Gastrocnemius medialis (tissue), 4 donors: ENCODE results near the gene OR8S1. TPM values are rescaled to one million over a fixed set of nuclear protein-coding genes. Genes with fewer than 3 reads are reported as not detected.
"Not testable (repeated sequence)": the region's sequence is repeated elsewhere in the genome, so short reads cannot be mapped to it uniquely, and the experiment has no call there.

Experiments used
- ATAC-seq, 2 donors: fragments of 150-250 bp; one replicate each; pipeline ENCODE4 v1.9.1; 2016
- DNase-seq, 2 donors: peaks; one replicate each; pipeline ENCODE4 v3.0.0-alpha.2; 2019
- H3K27ac ChIP-seq, 4 donors: fragments of 200-600 bp; sonication (generic); 1 replicate in 1 of 4; 2 replicates in 3 of 4; pipeline ENCODE4 v1.5.1; 2016 to 2018; ENCODE audit warnings: mild to moderate bottlenecking in 2 of 4, moderate library complexity in 1 of 4
- H3K27me3 ChIP-seq, 3 donors: fragments of 200-600 bp; sonication (generic) in 2 of 3; 1 replicate in 1 of 3; 2 replicates in 2 of 3; pipeline versions ENCODE4 v1.5.1 to v1.6.0; 2016 to 2019; ENCODE audit warnings: mild to moderate bottlenecking in 1 of 3, moderate library complexity in 1 of 3
- H3K36me3 ChIP-seq, 2 donors: fragments of 200-600 bp; sonication (generic) in 1 of 2; one replicate each; pipeline ENCODE4 v1.5.1; 2017 to 2018
- H3K4me1 ChIP-seq, 2 donors: fragments of 200-600 bp; sonication (generic) in 1 of 2; one replicate each; pipeline ENCODE4 v1.5.1; 2016 to 2017; ENCODE audit warnings: mild to moderate bottlenecking in 2 of 2
- H3K4me3 ChIP-seq, 4 donors: fragments of 200-600 bp; sonication (generic) in 3 of 4; 1 replicate in 1 of 4; 2 replicates in 3 of 4; pipeline ENCODE4 v1.5.1; 2016 to 2019; ENCODE audit warnings: mild to moderate bottlenecking in 2 of 4
- H3K9me3 ChIP-seq, 3 donors: fragments of 200-600 bp; sonication (generic) in 2 of 3; 1 replicate in 1 of 3; 2 replicates in 2 of 3; pipeline ENCODE4 v1.5.1; 2016 to 2019
- POLR2A ChIP-seq, 2 donors: fragments of 450-650 bp; IDR thresholded peaks; one replicate each; pipeline ENCODE4 v1.6.1; 2017; ENCODE audit warnings: antibody characterized with exemption in 2 of 2, mild to moderate bottlenecking in 2 of 2, moderate library complexity in 2 of 2
- in situ Hi-C, 4 donors: fragments of 200-750 bp; cut with MboI; loops; one replicate each; pipeline versions ENCODE4 v1.15.0 to v1.8.0; 2017; ENCODE audit warnings: low sequenced_read_pairs in 4 of 4
- intact Hi-C: fragments of 100-400 bp; cut with DNase I; formaldehyde crosslinking; loops from one replicate; pipeline ENCODE4 v1.15.1; 2023; ENCODE audit warnings: low total_unique reads
- total RNA-seq, 4 donors: library from RNA; depleted of rRNA; stranded (reverse); fragments of >200 nt; gene quantifications; one replicate each; pipeline versions ENCODE4 v1.1.0 to v1.2.3, GENCODE V29; 2016
- TF ChIP-seq, protein P1 (sequence below), 5 experiments: fragments of 450-650 bp in 3 of 5; fragments of 200-600 bp in 2 of 5; sonication (generic) in 2 of 5; IDR thresholded peaks in 4 of 5; conservative IDR thresholded peaks in 1 of 5; 1 replicate in 4 of 5; 2 replicates in 1 of 5; pipeline ENCODE4 v1.5.1; 2016 to 2019; ENCODE audit warnings: antibody characterized with exemption in 5 of 5, mild to moderate bottlenecking in 3 of 5, moderate library complexity in 3 of 5

The OR8S1 gene
- total RNA-seq, 4 donors from 2014 or later = not detected

GRCh38 chr12:48536602-48537001 lies 11.2 kb downstream of the OR8S1 start:
- H3K27me3 ChIP-seq = no peaks in the 10 kb centered on the region
- no peak overlapping the region for H3K4me3 ChIP-seq
- in situ Hi-C loops = loop anchor here in 1 of 4 donors (25.0 kb wide), 1 partner anchor 251 kb away; the partner anchor contains the start of gene ADCY6
- no peak for ATAC-seq
- H3K9me3 ChIP-seq = no peaks in the 10 kb centered on the region
- no peak for DNase-seq
- TF ChIP-seq, protein P1, sequence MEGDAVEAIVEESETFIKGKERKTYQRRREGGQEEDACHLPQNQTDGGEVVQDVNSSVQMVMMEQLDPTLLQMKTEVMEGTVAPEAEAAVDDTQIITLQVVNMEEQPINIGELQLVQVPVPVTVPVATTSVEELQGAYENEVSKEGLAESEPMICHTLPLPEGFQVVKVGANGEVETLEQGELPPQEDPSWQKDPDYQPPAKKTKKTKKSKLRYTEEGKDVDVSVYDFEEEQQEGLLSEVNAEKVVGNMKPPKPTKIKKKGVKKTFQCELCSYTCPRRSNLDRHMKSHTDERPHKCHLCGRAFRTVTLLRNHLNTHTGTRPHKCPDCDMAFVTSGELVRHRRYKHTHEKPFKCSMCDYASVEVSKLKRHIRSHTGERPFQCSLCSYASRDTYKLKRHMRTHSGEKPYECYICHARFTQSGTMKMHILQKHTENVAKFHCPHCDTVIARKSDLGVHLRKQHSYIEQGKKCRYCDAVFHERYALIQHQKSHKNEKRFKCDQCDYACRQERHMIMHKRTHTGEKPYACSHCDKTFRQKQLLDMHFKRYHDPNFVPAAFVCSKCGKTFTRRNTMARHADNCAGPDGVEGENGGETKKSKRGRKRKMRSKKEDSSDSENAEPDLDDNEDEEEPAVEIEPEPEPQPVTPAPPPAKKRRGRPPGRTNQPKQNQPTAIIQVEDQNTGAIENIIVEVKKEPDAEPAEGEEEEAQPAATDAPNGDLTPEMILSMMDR (IDR thresholded peaks at IDR 0.05 in 4 of 5, conservative IDR thresholded peaks at IDR 0.05 in 1 of 5) = no peak
- no peak for TF ChIP-seq POLR2A (IDR thresholded peaks at IDR 0.05)
- H3K4me1 ChIP-seq = no peaks in the 10 kb centered on the region
- no peak overlapping the region for H3K27ac ChIP-seq
- intact Hi-C loops = no loop called here
- no peaks in the 10 kb centered on the region for H3K36me3 ChIP-seq

DNA sequence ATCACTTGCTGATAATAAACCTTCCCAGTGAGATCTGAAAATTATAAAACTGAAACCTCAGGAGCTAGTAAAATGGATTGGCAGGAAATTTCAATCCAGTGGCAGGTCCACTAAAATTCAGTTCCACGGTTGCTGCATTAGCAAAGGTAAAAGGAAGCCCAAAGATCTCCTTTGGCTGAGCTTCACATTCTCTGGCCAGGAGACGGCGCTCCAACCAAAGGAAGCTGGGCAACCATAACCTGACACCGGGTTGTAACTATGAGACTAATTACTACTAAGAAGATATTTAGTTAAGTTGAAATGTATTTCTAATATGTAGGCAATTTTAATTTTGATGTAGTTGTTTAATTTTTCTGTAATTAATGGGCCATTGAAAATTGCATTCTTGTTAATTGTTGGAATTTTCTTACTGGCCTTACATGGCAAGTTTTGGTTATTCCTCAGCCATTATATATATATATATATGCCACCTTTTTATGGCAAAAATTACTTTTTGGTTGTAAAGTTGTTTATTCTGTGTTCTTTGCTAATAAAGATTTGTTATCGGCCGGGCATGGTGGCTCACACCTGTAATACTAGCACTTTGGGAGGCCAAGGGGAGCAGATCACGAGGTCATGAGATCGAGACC lies 17.0 kb downstream of the OR8S1 start:
- ATAC-seq = no peak
- H3K27me3 ChIP-seq = no peaks in the 10 kb centered on the region
- H3K9me3 ChIP-seq = no peaks in the 10 kb centered on the region
- no peak overlapping the region for H3K4me3 ChIP-seq
- no peaks in the 10 kb centered on the region for H3K4me1 ChIP-seq
- TF ChIP-seq, protein P1 (IDR thresholded peaks at IDR 0.05 in 4 of 5, conservative IDR thresholded peaks at IDR 0.05 in 1 of 5) = peak in 2 of 5 experiments; percentile 31 to 40
- no peak for TF ChIP-seq POLR2A (IDR thresholded peaks at IDR 0.05)
- H3K27ac ChIP-seq = no peak overlapping the region
- in situ Hi-C loops = loop anchor here in 1 of 4 donors (25.0 kb wide), 1 partner anchor 245 kb away; the partner anchor contains the start of gene ADCY6
- no peaks in the 10 kb centered on the region for H3K36me3 ChIP-seq
- intact Hi-C loops = loop anchor here (5.0 kb wide), 1 partner anchor 255 kb away; no protein-coding TSS in a partner anchor
- no peak for DNase-seq

DNA sequence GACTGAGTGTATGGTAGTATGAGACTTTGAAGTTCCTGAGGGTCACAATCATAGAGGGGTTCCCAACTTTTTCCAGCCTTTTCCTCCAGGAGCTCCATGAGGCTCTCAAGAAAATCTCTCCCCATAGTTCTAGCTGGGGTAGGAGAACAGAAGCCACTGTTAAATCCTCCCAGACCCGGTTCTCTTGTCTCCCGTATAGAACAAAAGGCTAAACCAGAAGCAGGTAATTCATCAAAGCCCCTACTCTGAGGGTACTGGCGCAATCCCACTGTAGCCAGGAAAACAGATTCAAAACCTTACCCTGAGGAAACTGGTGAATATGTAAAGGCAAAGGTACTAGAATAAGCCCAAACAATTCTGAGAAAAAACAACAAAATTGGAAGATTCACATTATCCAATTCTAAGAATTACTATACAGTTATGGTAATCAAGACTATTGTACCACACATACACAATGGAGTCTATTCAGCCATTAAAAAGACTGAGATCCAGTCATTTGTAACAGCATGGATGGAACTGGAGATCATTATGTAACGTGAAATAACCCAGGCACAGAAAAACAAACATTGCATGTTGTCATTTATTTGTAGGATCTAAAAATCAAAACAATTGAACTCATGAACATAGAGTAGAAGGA lies 20.5 kb downstream of the OR8S1 start:
- DNase-seq (no peak), ATAC-seq (no peak)
- no peaks in the 10 kb centered on the region for H3K9me3 ChIP-seq
- H3K4me1 ChIP-seq = no peaks in the 10 kb centered on the region
- intact Hi-C loops = no loop called here
- no peak overlapping the region for H3K4me3 ChIP-seq
- no peaks in the 10 kb centered on the region for H3K36me3 ChIP-seq
- H3K27ac ChIP-seq = no peak overlapping the region
- TF ChIP-seq POLR2A (IDR thresholded peaks at IDR 0.05) = no peak
- TF ChIP-seq, protein P1 (IDR thresholded peaks at IDR 0.05 in 4 of 5, conservative IDR thresholded peaks at IDR 0.05 in 1 of 5) = no peak
- H3K27me3 ChIP-seq = no peaks in the 10 kb centered on the region
- in situ Hi-C loops = loop anchor here in 1 of 4 donors (25.0 kb wide), 1 partner anchor 241 kb away; the partner anchor contains the start of gene ADCY6

GRCh38 chr12:48547012-48547411 lies 21.6 kb downstream of the OR8S1 start:
- DNase-seq, H3K27ac ChIP-seq, H3K27me3 ChIP-seq, H3K4me3 ChIP-seq, H3K4me1 ChIP-seq, ATAC-seq, H3K9me3 ChIP-seq, intact Hi-C loops, H3K36me3 ChIP-seq: not testable (repeated sequence)
- in situ Hi-C loops = loop anchor here in 1 of 4 donors (25.0 kb wide), 1 partner anchor 240 kb away; the partner anchor contains the start of gene ADCY6

DNA sequence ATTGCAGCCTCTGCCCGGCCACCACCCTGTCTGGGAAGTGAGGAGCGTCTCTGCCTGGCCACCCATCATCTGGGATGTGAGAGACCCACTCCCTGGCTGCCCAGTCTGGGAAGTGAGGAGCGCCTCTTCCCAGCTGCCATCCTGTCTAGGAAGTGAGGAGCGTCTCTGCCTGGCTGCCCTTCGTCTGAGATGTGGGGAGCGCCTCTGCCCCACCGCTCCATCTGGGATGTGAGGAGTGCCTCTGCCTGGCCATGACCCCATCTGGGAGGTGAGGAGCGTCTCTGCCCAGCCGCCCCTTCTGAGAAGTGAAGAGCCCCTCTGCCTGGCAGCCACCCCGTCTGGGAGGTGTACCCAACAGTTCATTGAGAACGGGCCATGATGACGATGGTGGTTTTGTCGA lies 26.2 kb downstream of the OR8S1 start:
- H3K27me3 ChIP-seq, H3K4me1 ChIP-seq, in situ Hi-C loops, DNase-seq, intact Hi-C loops, H3K27ac ChIP-seq, ATAC-seq, H3K36me3 ChIP-seq, H3K4me3 ChIP-seq, H3K9me3 ChIP-seq: not testable (repeated sequence)

DNA sequence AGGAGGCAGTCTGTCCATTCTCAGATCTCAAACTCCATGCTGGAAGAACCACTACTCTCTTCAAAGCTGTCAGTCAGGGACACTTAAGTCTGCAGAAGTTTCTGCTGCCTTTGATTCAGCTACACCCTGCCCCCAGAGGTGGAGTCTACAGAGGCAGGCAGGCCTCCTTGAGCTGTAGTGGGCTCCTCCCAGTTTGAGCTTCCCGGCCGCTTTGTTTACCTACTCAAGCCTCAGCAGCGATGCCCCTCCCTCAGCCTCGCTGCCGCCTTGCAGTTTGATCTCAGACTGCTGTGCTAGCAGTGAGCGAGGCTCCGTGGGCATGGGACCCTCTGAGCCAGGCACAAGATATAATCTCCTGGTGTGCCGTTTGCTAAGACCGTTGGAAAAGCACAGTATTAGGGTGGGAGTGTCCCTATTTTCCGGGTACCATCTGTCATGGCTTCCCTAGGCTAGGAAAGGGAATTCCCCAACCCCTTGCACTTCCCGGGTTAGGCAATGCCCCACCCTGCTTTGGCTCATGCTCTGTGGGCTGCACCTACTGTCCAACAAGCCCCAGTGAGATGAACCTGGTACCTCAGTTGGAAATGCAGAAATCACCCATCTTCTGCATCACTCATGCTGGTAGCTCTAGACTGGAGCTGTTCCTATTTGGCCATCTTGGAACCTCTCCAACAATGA lies 28.4 kb downstream of the OR8S1 start:
- ATAC-seq, in situ Hi-C loops, H3K9me3 ChIP-seq, H3K4me1 ChIP-seq, intact Hi-C loops, H3K27me3 ChIP-seq, H3K27ac ChIP-seq, H3K36me3 ChIP-seq, H3K4me3 ChIP-seq, DNase-seq: not testable (repeated sequence)
